HL-60 (cell line): Measurements from ENCODE around the gene PPP1R13L. TPM values are rescaled to one million over a fixed set of nuclear protein-coding genes. Genes with fewer than 3 reads are reported as not detected.

Experiments used
- microRNA-seq: library from miRNA; unstranded; fragments of <30 nt; microRNA quantifications from one replicate; pipeline ENCODE4, GENCODE V29; 2018

The PPP1R13L gene

Small RNA genes lying within 50 kb of the gene (microRNA-seq; reads per million reads assigned to microRNA genes)
- not detected for gene MIR6088
